CD8-positive, alpha-beta memory T cell (primary cell): ENCODE measurements around the gene KCNE4. TPM values are rescaled to one million over a fixed set of nuclear protein-coding genes. Genes with fewer than 3 reads are reported as not detected.

Source experiments
- CTCF ChIA-PET: fragments of 350-600 bp; sonication (Branson Sonifier 250); formaldehyde crosslinking; loops from one replicate; lab custom pipeline; 2021; ENCODE audit warnings: antibody characterized with exemption; lab: Charles Lee
- POLR2A ChIA-PET: fragments of 350-600 bp; sonication (Branson Sonifier 250); formaldehyde crosslinking; loops from one replicate; lab custom pipeline; 2021; ENCODE audit warnings: antibody characterized with exemption; lab: Charles Lee
- DNase-seq, 5 donors: peaks; one replicate each; pipeline versions ENCODE4 v3.0.0 to v3.0.0-alpha.2; 2020 to 2022; ENCODE audit warnings: mixed read lengths in 1 of 5
- H3K27ac ChIP-seq: one replicate; pipeline ENCODE4 v1.7.0; 2013; ENCODE audit warnings: low read depth, mild to moderate bottlenecking, low read length, moderate library complexity
- H3K27me3 ChIP-seq: 2 replicates; pipeline ENCODE4 v1.7.0; 2013; ENCODE audit warnings: low read length, mild to moderate bottlenecking; ENCODE audit not compliant: insufficient read depth, poor library complexity, severe bottlenecking
- H3K36me3 ChIP-seq: 2 replicates; pipeline ENCODE4 v1.7.0; 2013; ENCODE audit warnings: mild to moderate bottlenecking, low read length, moderate library complexity; ENCODE audit not compliant: insufficient read depth
- H3K4me1 ChIP-seq: 2 replicates; pipeline ENCODE4 v1.7.0; 2013; ENCODE audit warnings: mild to moderate bottlenecking, low read length, moderate library complexity; ENCODE audit not compliant: insufficient read depth
- H3K4me3 ChIP-seq: 2 replicates; pipeline ENCODE4 v1.7.0; 2013; ENCODE audit warnings: mild to moderate bottlenecking, low read length
- H3K9me3 ChIP-seq: 2 replicates; pipeline ENCODE4 v1.7.0; 2013; ENCODE audit warnings: mild to moderate bottlenecking, low read length
- H3K27ac Mint-ChIP-seq, 8 donors: one replicate each; pipeline ENCODE4 v1.8.0; 2020 to 2021; ENCODE audit warnings: mixed read lengths in 8 of 8, mild to moderate bottlenecking in 6 of 8, inconsistent platforms in 3 of 8, moderate library complexity in 3 of 8
- H3K27me3 Mint-ChIP-seq, 2 donors: one replicate each; pipeline ENCODE4 v1.8.0; 2020 to 2021; ENCODE audit warnings: mixed read lengths in 2 of 2, mild to moderate bottlenecking in 1 of 2, moderate library complexity in 1 of 2
- H3K36me3 Mint-ChIP-seq, 3 donors: one replicate each; pipeline ENCODE4 v1.8.0; 2020 to 2021; ENCODE audit warnings: mixed read lengths in 3 of 3, inconsistent platforms in 1 of 3, mild to moderate bottlenecking in 1 of 3
- H3K4me1 Mint-ChIP-seq, 3 donors: one replicate each; pipeline ENCODE4 v1.8.0; 2020 to 2021; ENCODE audit warnings: mixed read lengths in 3 of 3, inconsistent platforms in 1 of 3, mild to moderate bottlenecking in 1 of 3
- H3K4me3 Mint-ChIP-seq, 7 donors: one replicate each; pipeline ENCODE4 v1.8.0; 2020 to 2021; ENCODE audit warnings: mixed read lengths in 7 of 7, mild to moderate bottlenecking in 6 of 7, moderate library complexity in 4 of 7, inconsistent platforms in 2 of 7
- H3K9me3 Mint-ChIP-seq, 5 donors: one replicate each; pipeline ENCODE4 v1.8.0; 2020 to 2022; ENCODE audit warnings: mixed read lengths in 5 of 5, mild to moderate bottlenecking in 3 of 5, moderate library complexity in 2 of 5, inconsistent platforms in 1 of 5
- polyA plus RNA-seq: library from polyadenylated mRNA; unstranded; fragments of 300-500 nt; fragmentation: Illumina TruSeq; gene quantifications from one replicate; pipeline ENCODE4 v1.2.3, GENCODE V29; 2021
- total RNA-seq, 2 experiments: library from RNA; stranded (reverse); gene quantifications; one replicate each; pipeline ENCODE4 v1.2.3, GENCODE V29; 2021

The KCNE4 gene
- total and polyA plus RNA-seq, 3 experiments from 2014 or later: not detected

DNA sequence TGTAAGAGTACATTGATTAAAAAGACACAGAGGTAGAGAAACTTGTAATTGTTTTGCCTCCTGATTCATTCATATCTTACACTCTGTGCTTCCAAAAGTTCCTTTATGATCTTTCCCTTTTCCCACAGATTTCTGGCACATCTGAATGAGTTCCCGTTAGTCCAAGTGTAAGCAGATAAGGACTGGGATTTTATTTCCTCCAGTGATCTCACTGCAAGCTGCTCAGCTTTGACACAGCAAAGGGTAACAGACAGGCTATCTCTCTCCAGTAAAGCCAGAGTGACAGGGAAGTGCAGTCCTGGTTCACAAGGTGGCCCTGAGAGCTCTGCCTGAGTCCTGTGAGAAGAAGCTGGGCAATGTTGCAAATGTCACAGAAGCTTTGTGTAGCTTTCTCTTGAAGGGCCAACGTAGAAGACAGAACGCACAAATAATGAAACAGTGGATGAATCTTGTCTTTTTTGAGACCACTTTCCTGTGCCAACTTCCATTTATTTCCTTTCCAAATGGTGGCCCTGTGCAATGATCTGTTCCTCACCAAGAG is 32.5 kb upstream of the KCNE4 start:
- H3K27me3 Mint-ChIP-seq: peaks cover 0 to 11% of the 10 kb centered on the region in 2 donors
- no peak overlapping the region for H3K4me3 Mint-ChIP-seq
- H3K27ac ChIP-seq: no peak overlapping the region
- no peaks in the 10 kb centered on the region for H3K27me3 ChIP-seq
- H3K4me3 ChIP-seq: no peak overlapping the region
- H3K36me3 ChIP-seq: no peaks in the 10 kb centered on the region
- POLR2A ChIA-PET: no interaction called here
- no peaks in the 10 kb centered on the region for H3K36me3 Mint-ChIP-seq
- H3K4me1 Mint-ChIP-seq: no peaks in the 10 kb centered on the region
- no peaks in the 10 kb centered on the region for H3K9me3 ChIP-seq
- DNase-seq: no peak
- no peak overlapping the region for H3K27ac Mint-ChIP-seq
- no peaks in the 10 kb centered on the region for H3K4me1 ChIP-seq
- peaks cover 0 to 16% (median 1%) of the 10 kb centered on the region in 5 donors for H3K9me3 Mint-ChIP-seq
- CTCF ChIA-PET: no interaction called here

DNA sequence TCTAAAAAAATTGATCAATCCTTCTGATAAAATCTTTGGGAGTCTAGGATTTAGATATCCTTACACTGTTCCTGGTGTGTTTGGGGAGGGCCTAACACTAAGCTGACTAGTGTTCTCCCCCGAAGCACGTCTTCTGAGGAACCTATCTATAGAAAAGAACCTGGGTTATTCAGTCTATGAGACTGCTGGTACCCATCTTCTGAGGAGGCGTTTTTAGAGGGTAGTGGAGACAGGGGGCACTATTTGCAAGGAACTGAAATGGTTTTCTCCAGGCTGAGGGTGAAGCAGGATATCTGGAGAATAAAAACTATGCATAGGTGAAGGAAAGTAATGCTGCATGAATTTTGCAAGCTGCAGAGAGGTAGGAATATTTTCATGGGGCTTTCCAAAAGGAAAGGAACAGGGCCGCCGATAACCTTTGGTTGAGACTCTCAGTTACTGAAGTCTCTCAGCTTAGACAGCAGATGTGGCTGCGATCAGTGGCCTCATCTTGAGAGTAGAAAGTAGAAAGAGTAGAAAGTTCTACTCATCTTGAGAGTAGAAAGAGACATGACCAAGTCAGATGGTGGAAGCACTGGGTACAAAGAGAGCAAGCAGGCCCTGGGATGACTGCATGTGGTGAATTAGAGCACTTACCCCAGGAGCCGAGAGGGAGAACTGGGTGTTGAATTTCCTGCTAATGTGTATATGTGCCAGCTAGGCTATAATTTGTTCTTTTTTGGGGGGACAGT is 31.8 kb upstream of the KCNE4 start:
- Mint-ChIP-seq H3K27me3 (peaks cover 0 to 8% of the 10 kb centered on the region in 2 donors), H3K27ac (no peak overlapping the region), H3K4me3 (no peak overlapping the region), H3K4me1 (no peaks in the 10 kb centered on the region), H3K36me3 (no peaks in the 10 kb centered on the region), H3K9me3 (peaks cover 0 to 16% (median 1%) of the 10 kb centered on the region in 5 donors)
- POLR2A ChIA-PET: no interaction called here
- H3K4me1 ChIP-seq: no peaks in the 10 kb centered on the region
- no peak overlapping the region for H3K27ac ChIP-seq
- no peak overlapping the region for H3K4me3 ChIP-seq
- CTCF ChIA-PET: no interaction called here
- H3K36me3 ChIP-seq: no peaks in the 10 kb centered on the region
- DNase-seq: no peak
- H3K9me3 ChIP-seq: no peaks in the 10 kb centered on the region
- H3K27me3 ChIP-seq: no peaks in the 10 kb centered on the region

DNA sequence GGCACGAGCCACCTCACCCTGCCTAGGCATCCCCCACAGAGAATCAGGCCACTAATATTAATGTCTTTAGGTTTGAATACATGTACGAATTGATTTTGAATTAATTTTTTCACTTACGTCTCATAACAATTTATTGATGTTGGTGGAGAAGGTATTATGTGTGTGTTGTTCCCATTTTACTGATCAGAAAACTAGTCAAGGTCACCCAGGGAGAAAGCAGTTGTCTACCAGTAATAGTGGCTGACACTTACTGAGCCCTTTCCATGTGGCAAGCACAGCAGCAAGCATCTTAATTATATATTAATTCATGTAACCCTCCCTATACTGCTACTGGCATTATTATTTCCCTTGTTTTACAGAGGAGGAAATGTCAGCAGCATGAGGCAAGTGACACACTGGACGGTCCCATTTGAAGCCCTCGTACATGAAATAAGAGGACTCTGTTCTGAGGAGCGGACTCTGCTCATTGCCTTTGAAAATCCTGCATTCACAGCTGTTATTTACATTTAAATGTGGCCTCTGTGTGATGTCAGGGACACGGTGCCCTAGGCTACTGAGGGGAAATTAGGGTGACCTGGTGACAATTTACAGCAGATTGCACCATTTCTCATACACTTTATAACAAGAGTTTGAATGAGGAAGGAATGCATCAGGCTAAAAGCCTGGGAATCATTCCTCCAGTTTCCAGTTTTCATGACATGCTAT is 30.9 kb upstream of the KCNE4 start:
- H3K4me3 Mint-ChIP-seq: no peak overlapping the region
- no peaks in the 10 kb centered on the region for H3K36me3 ChIP-seq
- H3K9me3 ChIP-seq: no peaks in the 10 kb centered on the region
- no peak overlapping the region for H3K27ac Mint-ChIP-seq
- peaks cover 0 to 14% (median 1%) of the 10 kb centered on the region in 5 donors for H3K9me3 Mint-ChIP-seq
- DNase-seq: no peak
- H3K4me1 Mint-ChIP-seq: no peaks in the 10 kb centered on the region
- no peaks in the 10 kb centered on the region for H3K27me3 ChIP-seq
- POLR2A ChIA-PET: no interaction called here
- H3K4me1 ChIP-seq: no peaks in the 10 kb centered on the region
- H3K27me3 Mint-ChIP-seq: peaks cover 0 to 9% of the 10 kb centered on the region in 2 donors
- no peaks in the 10 kb centered on the region for H3K36me3 Mint-ChIP-seq
- H3K4me3 ChIP-seq: no peak overlapping the region
- H3K27ac ChIP-seq: no peak overlapping the region
- CTCF ChIA-PET: no interaction called here

DNA sequence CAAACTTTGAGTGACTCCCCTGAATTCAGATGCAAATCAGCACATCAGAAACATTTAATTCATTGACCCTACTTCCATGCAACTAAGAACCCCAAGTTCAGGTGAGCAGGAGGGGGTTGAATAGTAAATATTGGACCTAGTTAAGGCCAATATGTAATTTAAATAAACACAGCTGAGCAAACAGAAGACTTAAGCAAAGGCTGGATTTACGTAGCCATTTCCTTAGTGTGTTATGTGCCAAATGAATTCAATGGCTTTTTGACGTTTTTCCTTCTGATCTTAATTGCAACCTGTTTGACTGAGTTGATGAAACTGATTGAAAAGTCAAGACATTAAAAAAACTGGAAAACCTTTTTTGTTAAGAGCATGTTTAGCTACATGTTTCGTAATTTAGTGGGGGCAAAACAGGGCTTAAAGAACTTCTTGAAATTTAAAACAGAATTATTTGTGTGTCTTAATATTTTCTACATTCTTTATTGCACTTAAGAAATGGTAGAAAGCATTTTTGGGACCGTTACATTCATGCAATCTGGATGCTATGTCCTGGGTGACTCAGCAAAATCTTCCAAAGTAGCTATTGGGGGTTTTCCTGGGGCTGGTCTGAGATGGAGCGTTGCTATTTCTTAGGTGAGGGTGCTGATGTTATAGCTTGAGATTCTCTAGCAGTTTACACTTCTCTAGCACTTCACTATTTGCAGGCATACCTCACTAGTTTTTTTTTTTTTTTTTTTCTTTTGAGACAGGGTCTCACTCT is 25.5 kb upstream of the KCNE4 start:
- peaks cover 0 to under 1% (median 0%) of the 10 kb centered on the region in 5 donors for H3K9me3 Mint-ChIP-seq
- no peak overlapping the region for H3K27ac ChIP-seq
- no peaks in the 10 kb centered on the region for H3K36me3 ChIP-seq
- peaks cover 2 to 12% of the 10 kb centered on the region in 2 donors for H3K27me3 Mint-ChIP-seq
- no peaks in the 10 kb centered on the region for H3K4me1 ChIP-seq
- no peak overlapping the region for H3K27ac Mint-ChIP-seq
- H3K4me3 Mint-ChIP-seq: no peak overlapping the region
- ChIA-PET POLR2A (no interaction called here), CTCF (no interaction called here)
- H3K4me3 ChIP-seq: no peak overlapping the region
- DNase-seq: no peak
- no peaks in the 10 kb centered on the region for H3K4me1 Mint-ChIP-seq
- H3K9me3 ChIP-seq: no peaks in the 10 kb centered on the region
- no peaks in the 10 kb centered on the region for H3K36me3 Mint-ChIP-seq
- no peaks in the 10 kb centered on the region for H3K27me3 ChIP-seq

DNA sequence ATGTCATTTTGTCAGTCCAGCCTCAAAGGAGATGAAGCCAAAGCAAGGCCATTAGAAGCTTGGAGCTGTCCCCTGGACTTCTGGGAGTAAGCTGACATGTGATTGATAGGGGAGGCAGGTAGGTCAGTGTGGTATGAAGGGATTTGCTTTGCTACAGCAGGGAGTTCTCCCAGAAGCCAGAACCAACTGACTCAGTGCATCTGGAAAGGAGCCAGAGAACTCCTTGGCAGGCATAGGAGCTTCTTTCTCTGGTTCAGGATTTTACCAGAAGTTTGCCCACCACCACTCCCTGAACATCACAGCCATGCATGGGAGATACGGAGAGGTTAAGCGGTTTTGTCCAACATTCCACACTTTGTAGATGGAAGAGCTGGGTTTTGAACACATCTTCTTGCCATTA is 24.5 kb upstream of the KCNE4 start:
- H3K36me3 ChIP-seq: no peaks in the 10 kb centered on the region
- Mint-ChIP-seq H3K9me3 (peaks cover 0 to 4% (median 3%) of the 10 kb centered on the region in 5 donors), H3K27ac (no peak overlapping the region), H3K4me1 (no peaks in the 10 kb centered on the region), H3K4me3 (no peak overlapping the region), H3K27me3 (peaks cover 2 to 10% of the 10 kb centered on the region in 2 donors), H3K36me3 (no peaks in the 10 kb centered on the region)
- no peaks in the 10 kb centered on the region for H3K27me3 ChIP-seq
- ChIA-PET CTCF (no interaction called here), POLR2A (no interaction called here)
- H3K4me1 ChIP-seq: no peaks in the 10 kb centered on the region
- no peak overlapping the region for H3K27ac ChIP-seq
- DNase-seq: no peak
- H3K9me3 ChIP-seq: no peaks in the 10 kb centered on the region
- no peak overlapping the region for H3K4me3 ChIP-seq

DNA sequence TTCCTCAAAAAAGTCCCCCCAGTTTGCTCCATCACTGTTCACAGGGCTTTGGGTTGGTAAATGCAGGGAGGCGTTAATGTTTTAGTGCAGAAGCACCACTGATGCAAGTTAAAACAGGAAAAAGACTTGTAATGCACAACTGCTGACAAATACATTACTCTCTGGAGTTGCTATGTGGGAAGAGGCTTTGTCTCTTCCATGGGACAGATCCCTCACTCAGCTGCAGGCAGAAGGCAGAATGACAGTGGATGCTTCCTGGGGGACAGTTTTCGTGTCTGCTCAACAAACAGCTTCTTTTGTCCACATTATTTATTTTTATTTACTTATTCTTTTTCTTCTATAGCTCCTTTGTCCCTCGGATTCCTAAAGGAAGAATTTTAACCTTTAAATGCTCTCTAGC is 22.7 kb upstream of the KCNE4 start:
- Histone ChIP-seq H3K9me3 (no peaks in the 10 kb centered on the region), H3K4me3 (no peak overlapping the region), H3K36me3 (no peaks in the 10 kb centered on the region), H3K4me1 (no peaks in the 10 kb centered on the region), H3K27me3 (no peaks in the 10 kb centered on the region), H3K27ac (no peak overlapping the region)
- no peak for DNase-seq
- H3K9me3 Mint-ChIP-seq: peaks cover 0 to 11% (median 6%) of the 10 kb centered on the region in 5 donors
- ChIA-PET CTCF (no interaction called here), POLR2A (no interaction called here)
- H3K27me3 Mint-ChIP-seq: peaks cover 5 to 7% of the 10 kb centered on the region in 2 donors
- H3K4me1 Mint-ChIP-seq: no peaks in the 10 kb centered on the region
- no peaks in the 10 kb centered on the region for H3K36me3 Mint-ChIP-seq
- no peak overlapping the region for H3K4me3 Mint-ChIP-seq
- H3K27ac Mint-ChIP-seq: no peak overlapping the region

DNA sequence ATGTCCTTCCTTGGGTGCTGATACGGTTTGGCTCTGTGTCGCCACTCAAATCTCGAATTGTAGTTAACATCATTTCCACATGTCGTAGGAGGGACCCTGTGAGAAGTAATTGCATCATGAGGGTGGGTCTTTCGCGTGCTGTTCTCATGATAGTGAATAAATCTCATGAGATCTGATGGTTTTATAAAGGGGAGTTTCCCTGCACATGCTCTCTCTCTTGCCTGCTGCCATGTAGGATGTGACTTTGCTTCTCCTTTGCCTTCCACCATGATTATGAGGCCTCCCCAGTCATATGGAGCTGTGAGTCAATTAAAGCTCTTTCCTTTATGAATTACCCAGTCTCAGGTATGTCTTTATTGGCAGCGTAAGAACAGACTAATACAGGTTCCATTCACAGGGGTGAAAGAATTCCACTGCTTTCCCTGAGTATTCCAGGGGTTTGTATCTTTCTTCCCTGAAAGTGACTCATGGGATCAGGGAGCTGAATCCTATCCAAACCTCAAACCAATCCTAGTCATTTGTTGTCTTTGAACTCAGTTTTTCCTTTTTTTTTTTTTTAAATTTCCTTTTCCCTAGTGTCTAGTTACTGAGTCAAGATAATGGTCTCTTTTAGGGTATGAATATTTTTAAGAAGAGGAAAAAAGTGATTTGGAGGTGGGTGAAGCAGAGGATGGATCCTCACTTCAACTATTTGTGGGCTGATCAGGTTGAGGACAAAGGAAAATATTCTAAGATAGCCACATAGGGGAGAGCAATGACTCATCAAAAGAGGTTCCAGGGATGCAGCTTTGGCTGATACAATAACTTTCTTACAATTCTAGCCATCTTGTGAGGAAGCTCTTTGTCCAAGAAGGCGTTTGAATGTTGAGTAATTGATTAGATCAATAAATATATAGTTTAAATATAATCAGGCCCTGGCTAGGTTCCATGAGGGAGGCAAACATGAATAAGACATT is 19.5 kb upstream of the KCNE4 start:
- Histone ChIP-seq H3K4me3 (no peak overlapping the region), H3K27me3 (no peaks in the 10 kb centered on the region), H3K36me3 (no peaks in the 10 kb centered on the region), H3K9me3 (no peaks in the 10 kb centered on the region), H3K4me1 (no peaks in the 10 kb centered on the region), H3K27ac (no peak overlapping the region)
- DNase-seq: no peak
- Mint-ChIP-seq H3K27me3 (peaks cover 0 to 5% of the 10 kb centered on the region in 2 donors), H3K27ac (no peak overlapping the region), H3K4me3 (no peak overlapping the region), H3K36me3 (no peaks in the 10 kb centered on the region), H3K9me3 (peaks cover 0 to 11% (median 6%) of the 10 kb centered on the region in 5 donors), H3K4me1 (no peaks in the 10 kb centered on the region)
- ChIA-PET CTCF (no interaction called here), POLR2A (no interaction called here)
